Activated naive CD4-positive, alpha-beta T cell treated with anti-CD3 and anti-CD28 coated beads, Interleukin-2, amount 50 U/mL, for 24 hours (primary cell): Measurements from ENCODE around the gene GUCY1A2.

Source experiments
- H3K27ac Mint-ChIP-seq: one replicate; pipeline ENCODE4 v1.8.0; 2021; ENCODE audit warnings: mild to moderate bottlenecking, mixed read lengths
- H3K27me3 Mint-ChIP-seq: one replicate; pipeline ENCODE4 v1.8.0; 2021; ENCODE audit warnings: mixed read lengths
- H3K36me3 Mint-ChIP-seq: one replicate; pipeline ENCODE4 v1.8.0; 2021; ENCODE audit warnings: mixed read lengths
- H3K4me1 Mint-ChIP-seq: one replicate; pipeline ENCODE4 v1.8.0; 2021; ENCODE audit warnings: mixed read lengths
- H3K4me3 Mint-ChIP-seq: one replicate; pipeline ENCODE4 v1.8.0; 2021; ENCODE audit warnings: mild to moderate bottlenecking, mixed read lengths
- H3K9me3 Mint-ChIP-seq: one replicate; pipeline ENCODE4 v1.8.0; 2021; ENCODE audit warnings: mixed read lengths

Gene GUCY1A2

DNA sequence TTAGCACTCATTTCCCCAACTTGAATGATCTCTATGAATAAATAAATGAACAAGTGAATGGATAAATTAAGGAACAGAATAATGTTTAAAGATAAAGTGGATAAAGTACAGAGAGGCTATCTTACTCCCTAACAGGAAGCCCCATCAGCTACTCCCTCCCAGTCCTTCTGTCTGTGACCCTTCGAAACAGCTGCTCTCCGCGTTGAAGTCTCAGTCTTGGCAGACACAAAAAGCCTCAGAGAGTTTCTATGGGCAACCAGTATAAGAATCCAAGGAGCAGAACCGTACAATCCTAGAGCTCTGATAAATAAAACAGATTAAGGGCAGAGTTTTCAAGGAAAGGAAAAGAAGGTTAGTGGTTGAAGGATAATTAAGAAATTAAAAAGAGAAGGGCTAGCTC lies 35.0 kb downstream of the GUCY1A2 start:
- Mint-ChIP-seq H3K27me3 (no peaks in the 10 kb centered on the region), H3K4me3 (no peak overlapping the region), H3K27ac (no peak overlapping the region), H3K36me3 (no peaks in the 10 kb centered on the region), H3K9me3 (no peaks in the 10 kb centered on the region), H3K4me1 (no peaks in the 10 kb centered on the region)

DNA sequence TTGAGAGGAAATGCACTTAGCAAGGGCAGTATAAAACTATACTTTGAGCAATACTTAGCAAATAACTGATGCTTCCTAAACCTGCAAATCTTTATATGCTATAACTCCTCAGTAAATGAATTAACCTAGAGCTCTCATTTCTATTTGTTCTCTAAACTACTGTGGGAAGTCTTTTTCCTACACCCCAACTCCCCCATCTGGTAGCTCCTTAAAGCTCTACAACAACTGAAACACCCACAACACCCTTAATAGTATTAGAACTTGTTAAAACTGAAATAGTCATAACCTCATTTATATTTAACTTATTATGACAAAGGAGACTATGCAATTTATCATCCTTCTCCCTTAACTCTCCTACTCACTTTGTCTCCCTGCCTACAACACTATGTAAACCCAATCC lies 43.4 kb downstream of the GUCY1A2 start:
- Mint-ChIP-seq H3K4me1 (no peaks in the 10 kb centered on the region), H3K27ac (no peak overlapping the region), H3K36me3 (no peaks in the 10 kb centered on the region)

DNA sequence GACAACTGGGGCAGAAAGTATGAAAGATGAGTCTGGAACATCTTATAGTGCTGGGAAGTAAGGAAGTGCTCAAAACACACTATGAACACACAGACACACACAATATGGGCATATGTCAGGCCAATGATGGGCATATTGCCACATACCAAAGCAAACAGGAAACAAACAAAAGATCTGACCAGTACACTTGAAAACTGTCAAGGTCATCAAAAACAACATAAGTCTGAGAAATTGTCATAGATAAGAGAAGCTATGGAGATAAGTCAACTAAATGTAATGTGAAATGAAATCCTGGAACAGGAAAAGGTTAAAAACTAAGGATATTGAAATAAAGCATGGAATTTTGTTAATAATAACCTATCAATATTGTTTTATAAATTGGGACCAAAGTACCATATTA lies 46.4 kb downstream of the GUCY1A2 start:
- H3K9me3 Mint-ChIP-seq, result no peaks in the 10 kb centered on the region
- no peaks in the 10 kb centered on the region for H3K36me3 Mint-ChIP-seq
- H3K27me3 Mint-ChIP-seq, result no peaks in the 10 kb centered on the region
- H3K27ac Mint-ChIP-seq, result no peak overlapping the region
- no peak overlapping the region for H3K4me3 Mint-ChIP-seq
- no peaks in the 10 kb centered on the region for H3K4me1 Mint-ChIP-seq

More for the DNA sequence above, 43.4 kb downstream of the GUCY1A2 start:
- Mint-ChIP-seq H3K9me3 (no peaks in the 10 kb centered on the region), H3K27me3 (no peaks in the 10 kb centered on the region), H3K4me3 (no peak overlapping the region)

DNA sequence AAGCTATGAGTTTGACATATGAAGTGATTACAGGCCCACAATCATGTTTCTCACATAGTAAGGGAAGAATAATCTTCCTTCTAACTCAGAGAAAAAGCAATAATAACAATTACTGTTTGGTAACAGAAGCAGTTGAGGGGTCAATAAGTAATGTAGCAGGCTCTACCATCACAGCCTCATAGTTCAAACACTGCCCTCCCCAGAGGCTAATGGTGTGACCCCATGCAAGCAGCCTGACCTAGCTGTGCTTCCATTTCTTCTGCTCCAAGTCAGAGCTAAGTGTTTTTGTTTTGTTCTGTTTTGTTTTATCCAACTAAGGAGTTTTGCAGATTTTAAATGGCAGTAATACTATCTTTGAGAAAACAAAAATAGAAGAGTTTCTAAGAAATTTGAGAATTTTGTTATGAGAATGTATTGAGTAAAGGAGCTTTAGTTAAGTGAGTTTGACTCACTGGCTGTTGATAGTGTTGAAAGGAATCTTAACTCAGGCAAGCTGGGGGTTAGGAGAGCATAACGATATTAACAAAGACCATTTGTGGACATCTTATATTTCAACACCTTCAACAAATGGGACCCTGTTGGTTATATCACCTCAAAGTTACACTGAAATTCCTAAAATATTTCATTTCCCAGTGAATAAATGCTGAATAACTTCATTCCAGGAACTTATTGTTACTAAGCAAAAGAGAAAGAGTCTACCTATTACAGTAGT lies 48.5 kb downstream of the GUCY1A2 start:
- no peaks in the 10 kb centered on the region for H3K4me1 Mint-ChIP-seq
- H3K27ac Mint-ChIP-seq, result no peak overlapping the region

DNA sequence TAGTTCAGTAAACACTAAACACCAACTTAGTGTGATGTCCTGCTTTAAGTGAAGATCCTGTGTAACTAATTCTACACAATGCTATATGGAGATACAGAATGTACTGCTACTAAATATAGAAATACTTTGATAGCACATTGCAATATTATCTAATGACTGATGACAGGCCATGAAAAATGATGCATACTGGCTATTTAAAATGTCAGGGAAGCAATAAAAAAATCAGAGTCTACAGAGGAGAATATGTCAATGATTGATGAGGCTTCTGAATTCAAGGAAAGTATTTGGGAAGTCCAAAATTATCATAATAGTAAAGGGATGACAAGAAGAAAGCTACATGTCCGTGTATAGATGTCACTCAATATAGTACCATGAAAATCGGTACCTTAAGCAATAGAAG lies 55.3 kb downstream of the GUCY1A2 start:
- Mint-ChIP-seq H3K36me3 (no peaks in the 10 kb centered on the region), H3K4me1 (no peaks in the 10 kb centered on the region), H3K9me3 (peaks cover 5% of the 10 kb centered on the region), H3K27me3 (no peaks in the 10 kb centered on the region), H3K4me3 (no peak overlapping the region), H3K27ac (no peak overlapping the region)

More for the DNA sequence above, 48.5 kb downstream of the GUCY1A2 start:
- H3K27me3 Mint-ChIP-seq, result no peaks in the 10 kb centered on the region
- no peak overlapping the region for H3K4me3 Mint-ChIP-seq
- H3K9me3 Mint-ChIP-seq, result no peaks in the 10 kb centered on the region
- H3K36me3 Mint-ChIP-seq, result no peaks in the 10 kb centered on the region

DNA sequence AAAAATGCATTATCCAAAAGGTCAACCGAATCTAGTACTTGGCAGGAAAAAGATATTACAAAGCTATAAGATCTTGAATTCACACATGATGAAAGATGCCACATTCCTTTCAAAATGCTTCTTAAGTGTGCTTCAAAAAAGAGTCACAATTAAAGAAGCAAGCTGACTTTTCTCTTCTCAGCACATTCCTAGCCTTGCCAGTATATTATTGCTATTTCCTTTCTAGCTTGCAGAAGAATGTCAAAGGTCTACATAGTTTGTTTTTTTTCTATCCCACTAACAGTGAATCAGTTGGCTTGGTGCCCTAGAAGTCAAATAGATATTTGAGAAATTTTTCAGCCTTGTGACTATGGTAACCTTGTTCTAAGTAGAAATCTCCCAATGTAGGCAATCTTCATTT lies 56.8 kb downstream of the GUCY1A2 start:
- Mint-ChIP-seq H3K4me1 (no peaks in the 10 kb centered on the region), H3K27ac (no peak overlapping the region), H3K27me3 (no peaks in the 10 kb centered on the region), H3K36me3 (no peaks in the 10 kb centered on the region), H3K4me3 (no peak overlapping the region), H3K9me3 (peaks cover 6% of the 10 kb centered on the region)

DNA sequence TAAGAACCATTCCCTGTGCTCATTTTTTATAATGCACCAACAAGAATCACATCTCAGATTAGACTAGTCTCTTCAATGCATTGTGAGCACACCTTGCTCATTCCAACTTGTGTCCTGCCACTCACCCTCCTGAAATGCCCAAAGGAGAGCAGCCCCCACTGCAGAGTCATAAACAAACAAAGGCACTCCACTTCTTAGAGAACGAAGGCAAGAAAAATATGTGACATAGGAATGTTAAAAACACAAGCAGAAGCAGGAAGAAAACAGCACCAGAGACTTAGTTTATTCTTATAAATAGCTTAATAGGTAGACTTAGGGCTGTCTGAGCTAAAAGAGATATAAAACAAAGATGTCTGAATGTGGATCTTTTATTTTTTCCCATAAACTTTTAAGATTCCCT lies 57.2 kb downstream of the GUCY1A2 start:
- Mint-ChIP-seq H3K27ac (no peak overlapping the region), H3K4me1 (no peaks in the 10 kb centered on the region)

DNA sequence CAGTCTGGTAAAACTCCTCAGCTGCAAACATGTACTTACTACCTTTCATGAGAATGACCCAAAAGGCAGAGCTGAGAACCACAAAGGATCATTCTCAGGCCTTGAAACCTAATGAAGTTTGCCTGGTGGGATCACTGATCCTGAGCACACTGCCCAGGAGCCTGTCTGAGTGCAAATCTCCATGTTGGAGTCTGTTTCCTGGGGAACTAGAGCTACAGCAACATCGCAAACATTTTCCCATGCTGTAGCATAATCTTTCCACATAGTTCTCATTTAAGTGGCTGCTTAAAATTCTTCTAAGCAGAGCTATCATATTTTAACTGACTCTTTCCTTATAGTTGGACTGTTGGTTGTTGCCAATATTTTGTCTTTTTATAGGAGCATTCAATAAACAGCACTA lies 58.5 kb downstream of the GUCY1A2 start:
- Mint-ChIP-seq H3K4me1 (no peaks in the 10 kb centered on the region), H3K9me3 (peaks cover 10% of the 10 kb centered on the region), H3K4me3 (no peak overlapping the region), H3K36me3 (no peaks in the 10 kb centered on the region), H3K27me3 (no peaks in the 10 kb centered on the region), H3K27ac (no peak overlapping the region)

More for the DNA sequence above, 57.2 kb downstream of the GUCY1A2 start:
- Mint-ChIP-seq H3K4me3 (no peak overlapping the region), H3K27me3 (no peaks in the 10 kb centered on the region), H3K36me3 (no peaks in the 10 kb centered on the region), H3K9me3 (peaks cover 6% of the 10 kb centered on the region)

DNA sequence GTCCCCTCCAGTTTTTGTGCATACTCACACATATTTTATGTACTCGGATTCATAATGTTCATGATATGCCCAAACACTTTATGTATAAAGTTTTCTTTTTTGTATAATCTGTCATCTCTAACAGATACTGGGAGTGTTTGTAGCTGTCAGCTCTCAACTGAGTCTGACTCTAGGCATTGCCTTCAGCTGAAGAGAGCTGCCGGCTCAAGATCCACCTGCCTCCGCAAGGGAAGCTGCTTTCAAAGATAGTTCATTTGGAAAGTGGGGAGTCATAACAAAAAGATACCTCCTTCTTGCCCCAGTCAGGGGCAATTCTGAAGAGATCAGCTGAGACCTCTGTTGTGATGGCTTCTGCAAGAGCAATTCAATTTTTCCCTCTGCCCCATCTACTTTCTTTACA lies 58.9 kb downstream of the GUCY1A2 start:
- Mint-ChIP-seq H3K27ac (no peak overlapping the region), H3K4me3 (no peak overlapping the region), H3K9me3 (peaks cover 10% of the 10 kb centered on the region), H3K27me3 (no peaks in the 10 kb centered on the region), H3K36me3 (no peaks in the 10 kb centered on the region), H3K4me1 (no peaks in the 10 kb centered on the region)

DNA sequence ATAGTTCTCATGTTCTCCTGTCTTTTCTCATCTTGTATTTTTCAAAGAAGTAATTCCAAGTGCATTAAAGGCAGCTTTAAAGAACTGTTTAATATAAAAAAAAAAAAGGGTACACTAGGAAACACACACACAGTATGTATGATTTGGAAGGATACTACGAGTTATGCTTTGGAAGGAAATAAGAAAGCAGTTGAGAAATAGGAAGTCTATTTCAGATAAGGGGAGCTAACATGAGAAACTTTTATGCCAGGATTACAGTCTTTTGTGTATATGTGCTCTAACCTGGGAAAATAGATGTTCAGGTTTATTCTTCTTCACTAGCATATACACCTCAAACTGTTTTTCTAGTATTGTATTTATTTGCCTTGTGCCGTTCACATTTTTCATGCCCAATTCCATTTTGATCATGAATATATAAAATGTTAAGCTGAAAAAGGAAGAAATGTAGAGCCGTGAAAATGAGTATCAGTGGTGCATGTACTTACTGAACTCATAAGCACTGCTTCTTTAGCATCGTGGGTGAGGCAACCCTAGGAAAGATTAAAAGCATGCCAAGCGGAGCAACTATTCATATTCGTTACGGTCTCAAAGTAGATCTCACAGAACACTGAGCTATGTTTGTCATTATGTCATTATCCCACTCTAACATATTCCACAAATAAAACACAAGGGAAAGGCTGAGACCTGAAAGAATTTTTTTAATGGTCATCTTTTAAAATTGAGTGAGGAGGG lies 59.6 kb downstream of the GUCY1A2 start:
- Mint-ChIP-seq H3K4me3 (no peak overlapping the region), H3K27me3 (no peaks in the 10 kb centered on the region), H3K9me3 (peaks cover 10% of the 10 kb centered on the region), H3K27ac (no peak overlapping the region), H3K36me3 (no peaks in the 10 kb centered on the region), H3K4me1 (no peaks in the 10 kb centered on the region)

DNA sequence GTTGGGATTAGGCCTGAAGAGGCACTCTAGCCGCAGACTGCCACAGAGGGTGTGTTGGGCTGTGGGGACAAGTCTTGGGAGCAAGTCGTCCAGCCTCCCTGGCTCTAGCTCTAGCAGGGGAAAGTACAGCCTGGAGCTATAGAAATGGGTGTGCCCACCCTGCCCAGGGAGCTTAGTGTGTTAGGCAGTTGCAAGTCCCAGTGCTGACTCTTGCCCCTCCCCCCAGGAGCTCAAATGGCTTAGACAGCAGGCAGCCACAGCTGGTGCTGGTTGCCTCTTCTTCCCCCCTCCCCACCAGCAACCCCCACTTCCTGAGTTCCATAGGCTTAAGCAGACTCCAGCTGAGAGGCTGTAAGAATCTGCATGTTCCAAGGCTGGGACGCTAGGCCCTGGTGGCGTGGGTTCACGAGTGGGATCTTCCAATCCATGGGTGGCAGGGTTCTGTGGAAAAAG lies 61.2 kb downstream of the GUCY1A2 start:
- Mint-ChIP-seq H3K27ac (no peak overlapping the region), H3K27me3 (no peaks in the 10 kb centered on the region), H3K9me3 (peaks cover 10% of the 10 kb centered on the region)

DNA sequence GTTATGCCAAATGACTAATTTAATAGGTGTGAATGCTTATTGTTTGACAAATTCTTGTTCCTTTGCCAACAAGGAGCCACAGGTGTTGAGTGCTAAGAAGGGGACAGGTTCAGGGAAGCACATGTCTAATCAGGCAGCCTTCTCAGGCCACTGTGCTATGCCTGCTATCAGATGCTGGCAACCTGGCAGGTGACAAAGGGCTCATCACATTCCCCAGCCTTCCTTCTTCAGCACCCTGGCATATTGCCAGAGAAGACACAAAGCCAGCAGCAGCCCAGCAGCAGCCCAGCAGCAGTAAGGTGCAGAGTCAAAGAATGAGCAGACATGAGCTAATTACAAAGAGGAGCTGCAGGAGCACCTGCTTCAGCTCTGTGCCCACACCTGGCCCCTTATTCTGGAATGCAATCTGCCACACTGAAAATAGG lies 68.2 kb downstream of the GUCY1A2 start:
- Mint-ChIP-seq H3K27me3 (no peaks in the 10 kb centered on the region), H3K36me3 (no peaks in the 10 kb centered on the region), H3K27ac (no peak overlapping the region), H3K9me3 (peaks cover 9% of the 10 kb centered on the region), H3K4me1 (no peaks in the 10 kb centered on the region), H3K4me3 (no peak overlapping the region)

More for the DNA sequence above, 61.2 kb downstream of the GUCY1A2 start:
- Mint-ChIP-seq H3K36me3 (no peaks in the 10 kb centered on the region), H3K4me1 (no peaks in the 10 kb centered on the region), H3K4me3 (no peak overlapping the region)

DNA sequence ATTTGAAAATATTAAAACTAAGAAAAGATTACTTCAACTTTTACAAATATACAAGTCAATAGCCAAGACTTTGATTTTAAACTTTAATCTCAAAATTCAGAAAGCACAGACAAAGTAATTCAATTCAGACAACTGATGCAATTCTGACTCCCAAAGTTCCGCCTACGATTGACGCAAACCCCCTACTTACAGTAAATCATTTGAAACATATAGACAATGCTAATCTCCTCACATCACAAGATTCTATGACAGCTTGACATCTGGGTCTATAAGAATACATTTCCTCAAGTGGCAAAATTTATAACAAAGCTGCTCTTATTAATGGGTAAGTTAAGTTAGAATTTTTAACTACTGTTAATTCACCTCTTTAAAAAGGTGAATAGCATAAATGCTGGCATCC lies 75.2 kb downstream of the GUCY1A2 start:
- Mint-ChIP-seq H3K9me3 (peaks cover 7% of the 10 kb centered on the region), H3K36me3 (no peaks in the 10 kb centered on the region), H3K27me3 (no peaks in the 10 kb centered on the region), H3K4me1 (no peaks in the 10 kb centered on the region), H3K27ac (no peak overlapping the region), H3K4me3 (no peak overlapping the region)

DNA sequence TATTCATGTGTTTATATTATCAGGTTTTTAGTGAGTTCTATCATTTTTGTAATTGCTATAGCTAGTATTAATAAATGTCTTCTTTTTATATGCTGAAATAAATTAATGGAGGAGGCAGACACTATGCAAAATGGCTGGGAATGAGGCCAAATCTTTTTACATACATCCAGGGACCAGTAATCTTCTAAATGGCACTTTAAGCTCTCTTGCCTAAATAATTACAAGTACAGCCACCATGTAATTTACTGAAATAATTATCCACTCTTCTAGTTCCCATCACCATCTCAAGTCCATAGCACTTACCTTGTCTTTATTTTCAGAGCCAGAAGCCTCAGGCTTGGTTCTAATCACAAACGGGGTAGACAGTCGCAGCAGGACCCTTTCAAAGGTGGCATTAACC lies 79.1 kb downstream of the GUCY1A2 start:
- Mint-ChIP-seq H3K27ac (no peak overlapping the region), H3K4me1 (no peaks in the 10 kb centered on the region)

DNA sequence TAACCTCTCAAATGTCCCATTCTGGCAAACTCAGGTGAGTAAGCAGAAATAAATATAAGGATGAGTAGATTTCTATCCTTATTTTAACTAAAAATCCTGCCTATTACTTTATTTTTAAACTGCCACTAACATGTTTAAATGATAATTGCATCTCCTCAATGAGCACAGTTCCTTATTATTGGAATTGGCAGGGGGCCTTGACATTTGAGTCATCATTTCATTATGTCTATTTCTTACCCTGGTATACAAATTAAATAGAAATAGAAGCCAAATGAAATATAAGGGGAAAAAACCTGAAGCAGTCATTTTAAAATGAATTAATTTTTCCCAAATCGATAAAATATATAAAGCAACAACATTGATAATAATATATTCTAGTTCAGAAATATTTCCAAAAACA lies 81.2 kb downstream of the GUCY1A2 start:
- Mint-ChIP-seq H3K27me3 (no peaks in the 10 kb centered on the region), H3K9me3 (no peaks in the 10 kb centered on the region), H3K4me3 (no peak overlapping the region), H3K4me1 (no peaks in the 10 kb centered on the region), H3K27ac (no peak overlapping the region), H3K36me3 (no peaks in the 10 kb centered on the region)

More for the DNA sequence above, 79.1 kb downstream of the GUCY1A2 start:
- Mint-ChIP-seq H3K4me3 (no peak overlapping the region), H3K27me3 (no peaks in the 10 kb centered on the region), H3K9me3 (no peaks in the 10 kb centered on the region), H3K36me3 (no peaks in the 10 kb centered on the region)

DNA sequence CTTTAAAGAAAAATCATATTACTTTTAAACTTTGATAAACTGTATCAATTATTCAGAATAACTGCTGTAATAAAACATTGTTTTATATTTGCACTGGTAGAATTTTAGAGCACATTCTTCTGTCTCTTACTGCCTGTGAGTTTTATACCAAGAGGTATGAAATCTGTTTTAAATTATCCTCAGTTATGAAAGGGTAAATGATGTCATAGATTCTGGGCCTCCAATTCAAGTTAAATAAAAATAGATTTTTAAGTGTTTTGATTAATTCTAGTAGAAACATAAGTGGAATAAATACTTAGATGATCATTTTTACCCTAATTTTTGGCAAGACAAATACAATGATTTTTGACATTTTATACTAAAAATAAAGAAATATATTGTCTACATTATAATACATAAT lies 93.0 kb downstream of the GUCY1A2 start:
- H3K4me3 Mint-ChIP-seq, result no peak overlapping the region
- no peaks in the 10 kb centered on the region for H3K36me3 Mint-ChIP-seq
- H3K4me1 Mint-ChIP-seq, result no peaks in the 10 kb centered on the region
- H3K27ac Mint-ChIP-seq, result no peak overlapping the region
- no peaks in the 10 kb centered on the region for H3K9me3 Mint-ChIP-seq
- no peaks in the 10 kb centered on the region for H3K27me3 Mint-ChIP-seq
